Measurements from ENCODE around the gene PLPP4. TPM values are rescaled to one million over a fixed set of nuclear protein-coding genes. Genes with fewer than 3 reads are reported as not detected.

The PLPP4 gene
- polyA plus RNA-seq, 1 donor from 2014 or later: 4.4 TPM

GRCh38 chr10:120552262-120552661 is 95.2 kb downstream of the PLPP4 start:
- no peaks in the 10 kb centered on the region for H3K27me3 ChIP-seq (ENCODE audit: insufficient read depth, low read depth, low read length)
- H3K79me2 ChIP-seq (replicated peaks; ENCODE audit: insufficient read depth, low read length): no peaks in the 10 kb centered on the region
- H3K36me3 ChIP-seq (ENCODE audit: insufficient read depth, low read length): no peaks in the 10 kb centered on the region
- no peak overlapping the region for H3K4me2 ChIP-seq (ENCODE audit: low read length)
- H3K9me3 ChIP-seq (ENCODE audit: low read length): no peaks in the 10 kb centered on the region
- no peak overlapping the region for H3K27ac ChIP-seq (ENCODE audit: low read length)
- no peaks in the 10 kb centered on the region for H4K20me1 ChIP-seq (ENCODE audit: insufficient read depth)
- H3F3A ChIP-seq (ENCODE audit: insufficient read depth, low read length, poor library complexity, severe bottlenecking): peaks cover 4% of the 10 kb centered on the region
- no peaks in the 10 kb centered on the region for H3K9me2 ChIP-seq (ENCODE audit: insufficient read depth, low read length)
- TF ChIP-seq EP300 (conservative IDR thresholded peaks at IDR 0.05; ENCODE audit: poor library complexity, severe bottlenecking) (no peak), MXI1 (conservative IDR thresholded peaks at IDR 0.05; ENCODE audit: poor library complexity, severe bottlenecking) (no peak), REST (IDR thresholded peaks at IDR 0.05; ENCODE audit: borderline replicate concordance) (no peak), SMC3 (conservative IDR thresholded peaks at IDR 0.05; ENCODE audit: poor library complexity) (no peak), POLR2AphosphoS5 (IDR thresholded peaks at IDR 0.05) (no peak), EZH2 (IDR thresholded peaks at IDR 0.05; ENCODE audit: borderline replicate concordance, insufficient read depth, low read length, poor library complexity, severe bottlenecking) (no peak), RAD21 (conservative IDR thresholded peaks at IDR 0.05) (no peak), CTCF (IDR thresholded peaks at IDR 0.05; ENCODE audit: poor library complexity, severe bottlenecking) (no peak)
- H3K9ac ChIP-seq (ENCODE audit: low read length): no peak overlapping the region
- no peak overlapping the region for H2AFZ ChIP-seq (ENCODE audit: low read depth, low read length)
- no peak overlapping the region for H3K4me3 ChIP-seq (ENCODE audit: low read length)

- no peaks in the 10 kb centered on the region for H3K36me3 ChIP-seq (ENCODE audit: insufficient read depth, low read length)
- no peak overlapping the region for H3K27ac ChIP-seq (ENCODE audit: low read length)
- no peak overlapping the region for H3K9ac ChIP-seq (ENCODE audit: low read length)
- H3K4me2 ChIP-seq (ENCODE audit: low read length): no peak overlapping the region
- no peak overlapping the region for H2AFZ ChIP-seq (ENCODE audit: low read depth, low read length)
- no peaks in the 10 kb centered on the region for H3K79me2 ChIP-seq (replicated peaks; ENCODE audit: insufficient read depth, low read length)
- H3F3A ChIP-seq (ENCODE audit: insufficient read depth, low read length, poor library complexity, severe bottlenecking): peaks cover 5% of the 10 kb centered on the region
- no peaks in the 10 kb centered on the region for H3K9me3 ChIP-seq (ENCODE audit: low read length)
- H3K9me2 ChIP-seq (ENCODE audit: insufficient read depth, low read length): no peaks in the 10 kb centered on the region
- no peak overlapping the region for H3K4me3 ChIP-seq (ENCODE audit: low read length)
- H3K27me3 ChIP-seq (ENCODE audit: insufficient read depth, low read depth, low read length): no peaks in the 10 kb centered on the region
- no peaks in the 10 kb centered on the region for H4K20me1 ChIP-seq (ENCODE audit: insufficient read depth)
- TF ChIP-seq POLR2AphosphoS5 (IDR thresholded peaks at IDR 0.05) (no peak), EP300 (conservative IDR thresholded peaks at IDR 0.05; ENCODE audit: poor library complexity, severe bottlenecking) (no peak), RAD21 (conservative IDR thresholded peaks at IDR 0.05) (no peak), SMC3 (conservative IDR thresholded peaks at IDR 0.05; ENCODE audit: poor library complexity) (no peak), TAF1 (IDR thresholded peaks at IDR 0.05; ENCODE audit: low read depth) (no peak), MXI1 (conservative IDR thresholded peaks at IDR 0.05; ENCODE audit: poor library complexity, severe bottlenecking) (no peak), REST (IDR thresholded peaks at IDR 0.05; ENCODE audit: borderline replicate concordance) (no peak), EZH2 (IDR thresholded peaks at IDR 0.05; ENCODE audit: borderline replicate concordance, insufficient read depth, low read length, poor library complexity, severe bottlenecking) (no peak), CTCF (IDR thresholded peaks at IDR 0.05; ENCODE audit: poor library complexity, severe bottlenecking) (no peak)
Observed at GRCh38 chr10:120553911-120554310, 96.9 kb downstream of the PLPP4 start.

Data from neural cell (in vitro differentiated cells).